ENCODE data around the gene ADGRB2.

The ADGRB2 gene

GRCh38 chr1:31789259-31790065, 25.3 kb upstream of the ADGRB2 start:
- H3K27me3 Mint-ChIP-seq (ENCODE audit: low read depth): no peaks in the 10 kb centered on the region
- no peaks in the 10 kb centered on the region for H3K9me3 Mint-ChIP-seq
- H3K27ac Mint-ChIP-seq: peak overlapping the region; percentile 24
- no peaks in the 10 kb centered on the region for H3K36me3 Mint-ChIP-seq (ENCODE audit: low read depth)
- peak overlapping the region; percentile 90 for H3K4me3 Mint-ChIP-seq
- peaks cover 11% of the 10 kb centered on the region for H3K4me1 Mint-ChIP-seq (ENCODE audit: low read depth)

GRCh38 chr1:31788825-31789256, 24.7 kb upstream of the ADGRB2 start:
- Mint-ChIP-seq H3K27ac (peak overlapping the region; percentile 90), H3K36me3 (ENCODE audit: low read depth) (no peaks in the 10 kb centered on the region), H3K9me3 (no peaks in the 10 kb centered on the region), H3K27me3 (ENCODE audit: low read depth) (no peaks in the 10 kb centered on the region), H3K4me3 (peak overlapping the region; percentile 90), H3K4me1 (ENCODE audit: low read depth) (peaks cover 11% of the 10 kb centered on the region)

- H3K36me3 Mint-ChIP-seq (ENCODE audit: low read depth): no peaks in the 10 kb centered on the region
- H3K27ac Mint-ChIP-seq: peak overlapping the region; percentile 90
- no peaks in the 10 kb centered on the region for H3K27me3 Mint-ChIP-seq (ENCODE audit: low read depth)
- peaks cover 11% of the 10 kb centered on the region for H3K4me1 Mint-ChIP-seq (ENCODE audit: low read depth)
- no peaks in the 10 kb centered on the region for H3K9me3 Mint-ChIP-seq
- H3K4me3 Mint-ChIP-seq: peak overlapping the region; percentile 90
These were observed 24.1 kb upstream of the ADGRB2 start for GRCh38 chr1:31788138-31788824.

- H3K27me3 Mint-ChIP-seq (ENCODE audit: low read depth): no peaks in the 10 kb centered on the region
- no peaks in the 10 kb centered on the region for H3K36me3 Mint-ChIP-seq (ENCODE audit: low read depth)
- H3K4me3 Mint-ChIP-seq: peak overlapping the region; percentile 90
- no peaks in the 10 kb centered on the region for H3K9me3 Mint-ChIP-seq
- H3K27ac Mint-ChIP-seq: peak overlapping the region; percentile 90
- peaks cover 11% of the 10 kb centered on the region for H3K4me1 Mint-ChIP-seq (ENCODE audit: low read depth)
These were observed 23.6 kb upstream of the ADGRB2 start for GRCh38 chr1:31787786-31788137.

DNA sequence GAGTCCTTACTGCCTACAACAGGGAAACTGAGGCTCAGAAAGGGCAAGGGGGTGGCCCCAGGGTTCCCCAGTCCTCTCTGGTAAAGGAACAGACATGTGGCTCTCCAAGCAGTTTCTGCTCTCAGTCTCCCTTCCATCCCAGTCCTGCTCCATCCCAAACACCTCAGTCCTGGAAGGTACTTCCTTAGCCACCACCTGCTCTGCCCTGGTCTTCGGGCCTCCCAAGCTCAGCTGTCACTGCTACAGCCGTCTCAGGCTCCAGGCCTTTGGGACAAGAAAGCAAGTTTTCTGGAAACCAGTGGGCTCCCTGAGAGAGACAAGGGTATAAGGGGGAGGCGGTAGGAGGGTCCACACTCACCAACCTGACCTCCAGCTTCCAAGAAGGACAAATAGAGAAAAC, 23.1 kb upstream of the ADGRB2 start:
- H3K4me1 Mint-ChIP-seq (ENCODE audit: low read depth): peaks cover 11% of the 10 kb centered on the region
- H3K36me3 Mint-ChIP-seq (ENCODE audit: low read depth): no peaks in the 10 kb centered on the region
- H3K4me3 Mint-ChIP-seq: peak overlapping the region; percentile 90
- no peaks in the 10 kb centered on the region for H3K27me3 Mint-ChIP-seq (ENCODE audit: low read depth)
- H3K27ac Mint-ChIP-seq: peak overlapping the region; percentile 4
- H3K9me3 Mint-ChIP-seq: no peaks in the 10 kb centered on the region

- Mint-ChIP-seq H3K36me3 (ENCODE audit: low read depth) (no peaks in the 10 kb centered on the region), H3K27me3 (ENCODE audit: low read depth) (no peaks in the 10 kb centered on the region), H3K27ac (no peak overlapping the region), H3K4me3 (no peak overlapping the region), H3K4me1 (ENCODE audit: low read depth) (peaks cover 11% of the 10 kb centered on the region), H3K9me3 (no peaks in the 10 kb centered on the region)
These were observed 22.4 kb upstream of the ADGRB2 start for GRCh38 chr1:31786366-31787060.

DNA sequence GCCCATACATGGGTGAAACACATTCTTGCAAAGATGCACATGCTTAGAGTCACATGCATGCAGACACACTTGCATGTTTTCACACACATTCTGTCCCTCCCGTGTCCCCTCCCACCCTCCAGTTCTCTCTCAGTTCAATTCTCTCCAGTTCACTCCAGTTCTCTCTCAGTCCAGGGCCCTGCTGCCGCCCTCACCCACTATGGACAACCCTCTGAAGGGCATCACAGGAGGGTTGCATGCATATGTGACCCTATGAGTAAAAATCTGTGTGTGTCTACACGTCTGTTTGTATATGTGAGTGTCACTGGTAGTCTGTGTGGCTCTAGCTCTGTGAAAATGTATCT, 21.8 kb upstream of the ADGRB2 start:
- H3K4me1 Mint-ChIP-seq (ENCODE audit: low read depth): peaks cover 11% of the 10 kb centered on the region
- H3K27ac Mint-ChIP-seq: no peak overlapping the region
- H3K4me3 Mint-ChIP-seq: no peak overlapping the region
- no peaks in the 10 kb centered on the region for H3K9me3 Mint-ChIP-seq
- H3K36me3 Mint-ChIP-seq (ENCODE audit: low read depth): no peaks in the 10 kb centered on the region
- H3K27me3 Mint-ChIP-seq (ENCODE audit: low read depth): no peaks in the 10 kb centered on the region

- Mint-ChIP-seq H3K27ac (no peak overlapping the region), H3K4me1 (ENCODE audit: low read depth) (peaks cover 11% of the 10 kb centered on the region), H3K4me3 (no peak overlapping the region), H3K36me3 (ENCODE audit: low read depth) (no peaks in the 10 kb centered on the region), H3K27me3 (ENCODE audit: low read depth) (no peaks in the 10 kb centered on the region), H3K9me3 (no peaks in the 10 kb centered on the region)
These were observed 21.1 kb upstream of the ADGRB2 start for GRCh38 chr1:31785020-31785946.

DNA sequence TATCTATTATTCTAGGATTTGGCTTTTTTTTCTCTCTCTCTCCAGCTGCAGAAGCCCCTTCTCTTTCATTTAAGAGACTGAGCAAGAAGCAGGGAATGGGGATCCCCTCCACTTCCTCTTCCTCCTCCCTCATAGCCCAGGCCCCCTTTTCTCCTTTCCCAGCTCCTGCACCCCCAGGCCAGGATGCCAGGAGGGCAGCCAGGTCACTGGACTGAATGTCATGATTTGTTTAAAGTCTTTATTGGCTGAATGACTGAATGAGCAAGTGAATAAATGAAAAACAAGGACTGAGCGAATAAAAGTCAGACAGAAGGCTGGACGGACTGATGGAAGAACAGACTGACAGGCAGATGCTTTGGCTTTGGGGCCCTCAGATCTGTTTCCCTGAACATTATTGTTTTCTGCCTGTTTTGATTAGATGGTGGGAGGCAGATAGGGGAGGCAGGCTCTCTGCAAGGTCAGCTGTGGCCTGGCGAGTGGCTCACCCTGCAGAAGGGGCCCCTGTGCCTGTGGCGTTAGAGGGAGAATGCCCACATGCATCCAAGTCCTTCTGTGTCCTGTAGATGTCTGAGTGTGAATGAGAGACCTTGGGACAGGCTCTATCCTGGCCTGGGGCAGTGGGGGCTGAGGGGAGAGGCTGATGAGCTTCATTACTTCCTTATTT, 20.3 kb upstream of the ADGRB2 start:
- Mint-ChIP-seq H3K4me3 (no peak overlapping the region), H3K27me3 (ENCODE audit: low read depth) (no peaks in the 10 kb centered on the region), H3K9me3 (no peaks in the 10 kb centered on the region), H3K36me3 (ENCODE audit: low read depth) (no peaks in the 10 kb centered on the region), H3K27ac (no peak overlapping the region), H3K4me1 (ENCODE audit: low read depth) (peaks cover 8% of the 10 kb centered on the region)

GRCh38 chr1:31783846-31784245, 19.7 kb upstream of the ADGRB2 start:
- H3K27ac Mint-ChIP-seq: no peak overlapping the region
- H3K4me1 Mint-ChIP-seq (ENCODE audit: low read depth): peaks cover 7% of the 10 kb centered on the region
- no peaks in the 10 kb centered on the region for H3K36me3 Mint-ChIP-seq (ENCODE audit: low read depth)
- no peak overlapping the region for H3K4me3 Mint-ChIP-seq
- no peaks in the 10 kb centered on the region for H3K9me3 Mint-ChIP-seq
- no peaks in the 10 kb centered on the region for H3K27me3 Mint-ChIP-seq (ENCODE audit: low read depth)

DNA sequence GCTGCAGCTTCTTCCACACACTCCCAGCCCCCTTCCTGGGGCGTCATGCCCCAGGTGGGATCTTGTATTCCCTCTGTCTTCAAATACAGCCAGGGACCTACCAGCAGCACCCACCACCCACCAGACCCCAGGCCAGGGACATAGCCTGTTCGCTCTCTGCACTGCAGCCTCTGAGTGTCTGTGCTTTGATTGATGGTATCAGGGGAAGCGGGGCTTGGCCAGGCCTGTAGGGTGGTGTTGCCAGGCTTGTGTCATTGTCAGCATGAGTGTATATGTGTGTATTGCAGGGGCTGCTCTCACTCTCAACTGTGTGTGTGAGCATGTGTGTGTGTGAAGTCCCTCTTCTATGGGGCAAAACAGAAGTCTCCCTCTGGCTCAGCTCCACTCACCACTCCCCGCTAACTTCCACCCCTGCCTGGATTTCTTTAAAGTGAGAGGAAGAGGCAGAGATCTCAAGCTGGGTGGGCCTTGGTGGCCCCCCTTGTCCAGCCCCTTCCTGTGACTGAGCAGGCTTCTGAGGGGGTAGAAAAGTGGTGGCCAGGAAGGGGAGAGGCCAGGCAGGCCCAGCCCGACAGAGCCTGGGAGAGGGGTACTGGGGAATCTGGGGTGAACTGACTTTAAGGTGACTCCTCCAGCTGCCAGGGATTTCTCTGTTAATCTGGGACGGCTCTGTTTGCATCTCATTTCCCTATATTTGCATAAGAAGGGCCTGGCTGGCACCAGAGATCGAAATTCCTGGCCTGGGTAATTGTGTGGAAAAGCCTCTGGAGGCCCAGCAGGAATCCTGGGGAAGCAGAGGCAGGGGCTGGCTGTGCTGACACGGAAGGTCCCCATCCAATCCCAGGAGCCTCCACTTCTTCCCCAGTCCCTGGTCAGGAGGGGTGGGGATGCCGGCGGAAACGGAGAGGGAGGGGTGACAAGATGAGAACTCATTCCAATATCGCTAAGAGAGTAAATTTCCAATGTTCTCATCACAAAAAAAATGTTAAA, 18.6 kb upstream of the ADGRB2 start:
- H3K36me3 Mint-ChIP-seq (ENCODE audit: low read depth): no peaks in the 10 kb centered on the region
- peaks cover 2% of the 10 kb centered on the region for H3K27me3 Mint-ChIP-seq (ENCODE audit: low read depth)

GRCh38 chr1:31781756-31782371, 17.7 kb upstream of the ADGRB2 start:
- H3K27me3 Mint-ChIP-seq (ENCODE audit: low read depth): peaks cover 9% of the 10 kb centered on the region
- no peaks in the 10 kb centered on the region for H3K9me3 Mint-ChIP-seq
- H3K27ac Mint-ChIP-seq: no peak overlapping the region
- no peaks in the 10 kb centered on the region for H3K36me3 Mint-ChIP-seq (ENCODE audit: low read depth)
- no peaks in the 10 kb centered on the region for H3K4me1 Mint-ChIP-seq (ENCODE audit: low read depth)
- no peak overlapping the region for H3K4me3 Mint-ChIP-seq

More for the DNA sequence above, 18.6 kb upstream of the ADGRB2 start:
- Mint-ChIP-seq H3K4me3 (no peak overlapping the region), H3K9me3 (no peaks in the 10 kb centered on the region), H3K4me1 (ENCODE audit: low read depth) (peaks cover 2% of the 10 kb centered on the region), H3K27ac (no peak overlapping the region)
